GM23248 (cell line): Measurements from ENCODE around the gene TNFRSF8.

ENCODE experiments used
- EZH2 ChIP-seq: fragments of 200-600 bp; sonication (generic); IDR thresholded peaks from 2 replicates; pipeline ENCODE4 v1.6.1; 2018; ENCODE audit warnings: antibody characterized with exemption, mild to moderate bottlenecking; ENCODE audit not compliant: insufficient read depth, poor library complexity, severe bottlenecking
- EZH2phosphoT487 ChIP-seq: fragments of 200-600 bp; sonication (generic); IDR thresholded peaks from 2 replicates; pipeline ENCODE4 v1.6.1; 2018; ENCODE audit warnings: antibody characterized with exemption, moderate library complexity, mild to moderate bottlenecking, low read depth; ENCODE audit not compliant: insufficient read depth

DNA sequence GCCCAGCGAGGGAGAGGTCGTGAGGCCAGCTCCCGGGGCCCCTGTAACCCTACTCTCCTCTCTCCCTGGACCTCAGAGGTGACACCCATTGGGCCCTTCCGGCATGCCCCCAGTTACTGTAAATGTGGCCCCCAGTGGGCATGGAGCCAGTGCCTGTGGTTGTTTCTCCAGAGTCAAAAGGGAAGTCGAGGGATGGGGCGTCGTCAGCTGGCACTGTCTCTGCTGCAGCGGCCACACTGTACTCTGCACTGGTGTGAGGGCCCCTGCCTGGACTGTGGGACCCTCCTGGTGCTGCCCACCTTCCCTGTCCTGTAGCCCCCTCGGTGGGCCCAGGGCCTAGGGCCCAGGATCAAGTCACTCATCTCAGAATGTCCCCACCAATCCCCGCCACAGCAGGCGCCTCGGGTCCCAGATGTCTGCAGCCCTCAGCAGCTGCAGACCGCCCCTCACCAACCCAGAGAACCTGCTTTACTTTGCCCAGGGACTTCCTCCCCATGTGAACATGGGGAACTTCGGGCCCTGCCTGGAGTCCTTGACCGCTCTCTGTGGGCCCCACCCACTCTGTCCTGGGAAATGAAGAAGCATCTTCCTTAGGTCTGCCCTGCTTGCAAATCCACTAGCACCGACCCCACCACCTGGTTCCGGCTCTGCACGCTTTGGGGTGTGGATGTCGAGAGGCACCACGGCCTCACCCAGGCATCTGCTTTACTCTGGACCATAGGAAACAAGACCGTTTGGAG, 80.0 kb downstream of the TNFRSF8 start:
- no peak for TF ChIP-seq EZH2phosphoT487
- no peak for TF ChIP-seq EZH2
